T-helper 1 cell treated with Interleukin-12 subunit alpha and Interleukin-12 subunit beta and Interleukin-4 antibody, amounts not matched to agents 30 ng/mL and 1 ng/mL, for 36 hours (primary cell): ENCODE measurements around the gene NTRK2. TPM values are rescaled to one million over a fixed set of nuclear protein-coding genes. Genes with fewer than 3 reads are reported as not detected.

Experiments
- intact Hi-C: fragments of 100-400 bp; cut with micrococcal nuclease; formaldehyde crosslinking; loops from one replicate; pipeline ENCODE4 v1.15.1; 2024
- total RNA-seq: library from RNA; stranded (reverse); gene quantifications from 2 replicates; pipeline ENCODE4 v1.2.3, GENCODE V29; 2022

Gene NTRK2
- total RNA-seq, 1 donor from 2014 or later = 1.5 TPM

GRCh38 chr9:84845956-84846900 lies 176.7 kb downstream of the NTRK2 start:
- intact Hi-C loops = no loop called here

GRCh38 chr9:84846906-84847305 lies 177.4 kb downstream of the NTRK2 start:
- intact Hi-C loops = no loop called here

GRCh38 chr9:84849049-84849448 lies 179.5 kb downstream of the NTRK2 start:
- intact Hi-C loops = no loop called here

- intact Hi-C loops = no loop called here
These were observed 181.4 kb downstream of the NTRK2 start for GRCh38 chr9:84850830-84851392.

- intact Hi-C loops = no loop called here
These were observed 182.5 kb downstream of the NTRK2 start for GRCh38 chr9:84851935-84852585.

- intact Hi-C loops = no loop called here
These were observed 183.2 kb downstream of the NTRK2 start for GRCh38 chr9:84852617-84853301.

- intact Hi-C loops = no loop called here
These were observed 186.7 kb downstream of the NTRK2 start for GRCh38 chr9:84856181-84856632.

GRCh38 chr9:84857211-84857610 lies 187.7 kb downstream of the NTRK2 start:
- intact Hi-C loops = no loop called here

GRCh38 chr9:84858364-84858763 lies 188.8 kb downstream of the NTRK2 start:
- intact Hi-C loops = no loop called here

- intact Hi-C loops = no loop called here
These were observed 191.0 kb downstream of the NTRK2 start for GRCh38 chr9:84860249-84861115.

GRCh38 chr9:84861455-84861854 lies 191.9 kb downstream of the NTRK2 start:
- intact Hi-C loops = no loop called here

- intact Hi-C loops = no loop called here
These were observed 192.8 kb downstream of the NTRK2 start for GRCh38 chr9:84862308-84862707.

GRCh38 chr9:84862810-84863287 lies 193.3 kb downstream of the NTRK2 start:
- intact Hi-C loops = no loop called here

- intact Hi-C loops = no loop called here
These were observed 193.8 kb downstream of the NTRK2 start for GRCh38 chr9:84863372-84863771.

GRCh38 chr9:84866396-84867175 lies 197.1 kb downstream of the NTRK2 start:
- intact Hi-C loops = loop anchor here (2.0 kb wide), 1 partner anchor 74 kb away; no protein-coding TSS in a partner anchor

GRCh38 chr9:84867186-84867585 lies 197.7 kb downstream of the NTRK2 start:
- intact Hi-C loops = loop anchor here (2.0 kb wide), 1 partner anchor 74 kb away; no protein-coding TSS in a partner anchor

- intact Hi-C loops = no loop called here
These were observed 199.6 kb downstream of the NTRK2 start for GRCh38 chr9:84869091-84869490.

GRCh38 chr9:84871983-84872382 lies 202.5 kb downstream of the NTRK2 start:
- intact Hi-C loops = no loop called here

- intact Hi-C loops = no loop called here
These were observed 204.5 kb downstream of the NTRK2 start for GRCh38 chr9:84874022-84874421.
